Measurements from ENCODE around the gene THRA.

Gene THRA

DNA sequence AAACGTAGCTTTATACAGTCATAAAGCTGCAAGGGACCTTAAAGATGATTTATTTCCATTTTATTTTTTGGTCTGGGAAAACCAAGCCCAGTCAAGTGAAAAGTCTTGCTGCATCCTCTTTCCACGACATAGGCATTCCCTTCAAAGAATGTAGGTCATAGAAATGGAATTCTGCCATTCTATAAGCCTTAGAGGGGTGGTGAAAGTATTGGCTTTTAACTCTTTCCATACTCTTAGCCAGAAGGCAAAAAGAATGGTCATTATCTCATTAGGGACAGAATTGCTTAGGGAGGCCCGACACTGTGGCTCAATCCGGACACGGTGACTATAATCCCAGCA is 51.1 kb downstream of the THRA start:
- TF ChIP-seq ZFX (IDR thresholded peaks at IDR 0.05) = no peak
- TF ChIP-seq, protein P1, sequence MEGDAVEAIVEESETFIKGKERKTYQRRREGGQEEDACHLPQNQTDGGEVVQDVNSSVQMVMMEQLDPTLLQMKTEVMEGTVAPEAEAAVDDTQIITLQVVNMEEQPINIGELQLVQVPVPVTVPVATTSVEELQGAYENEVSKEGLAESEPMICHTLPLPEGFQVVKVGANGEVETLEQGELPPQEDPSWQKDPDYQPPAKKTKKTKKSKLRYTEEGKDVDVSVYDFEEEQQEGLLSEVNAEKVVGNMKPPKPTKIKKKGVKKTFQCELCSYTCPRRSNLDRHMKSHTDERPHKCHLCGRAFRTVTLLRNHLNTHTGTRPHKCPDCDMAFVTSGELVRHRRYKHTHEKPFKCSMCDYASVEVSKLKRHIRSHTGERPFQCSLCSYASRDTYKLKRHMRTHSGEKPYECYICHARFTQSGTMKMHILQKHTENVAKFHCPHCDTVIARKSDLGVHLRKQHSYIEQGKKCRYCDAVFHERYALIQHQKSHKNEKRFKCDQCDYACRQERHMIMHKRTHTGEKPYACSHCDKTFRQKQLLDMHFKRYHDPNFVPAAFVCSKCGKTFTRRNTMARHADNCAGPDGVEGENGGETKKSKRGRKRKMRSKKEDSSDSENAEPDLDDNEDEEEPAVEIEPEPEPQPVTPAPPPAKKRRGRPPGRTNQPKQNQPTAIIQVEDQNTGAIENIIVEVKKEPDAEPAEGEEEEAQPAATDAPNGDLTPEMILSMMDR (conservative IDR thresholded peaks at IDR 0.05) = no peak
- peak overlapping the region; percentile 90 for H3K27ac ChIP-seq

DNA sequence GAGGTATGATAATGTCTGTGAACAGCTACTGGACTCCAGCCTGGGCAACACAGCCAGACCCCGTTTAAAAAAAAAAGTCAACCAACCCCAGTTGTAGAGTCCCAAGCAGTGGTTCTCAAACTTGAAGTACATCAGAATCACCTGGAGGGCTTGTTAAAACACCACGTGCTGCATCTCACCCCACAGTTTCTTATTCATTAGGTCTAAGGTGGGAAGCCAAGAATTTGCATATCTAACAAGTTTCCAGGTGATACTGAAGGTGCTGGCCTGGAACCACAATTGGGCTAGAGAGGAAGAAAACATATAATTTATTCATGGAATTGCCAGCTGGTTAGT is 52.3 kb downstream of the THRA start:
- peak overlapping the region; percentile 90 for H3K27ac ChIP-seq

DNA sequence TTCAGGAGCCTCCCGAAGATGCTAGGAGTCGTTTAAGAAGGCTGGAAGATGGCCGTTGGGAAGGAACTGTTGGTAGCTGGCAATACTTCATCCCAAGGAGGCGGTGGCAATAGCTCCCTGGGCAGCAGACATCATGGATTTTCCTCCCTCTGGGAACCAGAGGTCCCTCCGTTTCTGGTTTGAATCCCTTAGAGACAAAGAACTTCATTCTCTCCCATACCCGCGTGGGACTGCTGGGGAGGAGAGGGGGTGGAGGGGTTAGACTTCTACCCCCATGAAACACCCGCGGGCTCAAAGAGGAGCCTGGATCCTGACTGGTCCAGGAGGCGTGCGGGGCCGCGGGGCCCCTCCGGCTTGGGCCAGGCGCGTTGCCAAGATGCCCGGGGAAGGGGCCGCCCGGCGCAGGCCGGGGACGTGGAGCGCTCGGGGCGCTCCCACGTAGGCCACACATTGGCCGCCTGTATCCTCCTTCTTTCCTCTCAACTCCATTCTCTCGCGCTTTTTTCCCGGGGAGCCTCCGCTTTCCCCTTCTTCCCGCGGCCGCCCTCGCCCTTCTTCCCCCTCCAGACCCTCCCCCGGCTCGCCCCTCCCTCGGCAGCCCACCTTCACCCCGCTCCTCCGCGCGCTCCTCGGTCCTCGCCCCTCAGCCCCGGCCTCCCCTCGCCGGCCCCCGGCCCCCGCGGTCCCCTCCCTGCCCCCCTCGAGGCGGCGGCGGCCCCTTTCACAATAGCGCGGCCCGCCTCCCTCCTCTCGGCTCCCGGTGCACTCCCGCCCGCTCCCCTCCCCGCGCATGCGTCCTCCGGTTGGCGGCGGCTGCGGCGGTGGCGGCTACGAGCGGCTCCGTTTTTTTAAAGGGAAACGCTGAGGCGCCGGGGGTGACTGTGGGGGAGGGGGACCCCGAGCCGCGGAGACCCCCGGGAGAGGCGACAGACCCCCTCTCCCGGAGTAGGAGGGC is 58.7 kb downstream of the THRA start, which contains the start of gene MSL1:
MSL1 (plus strand) TSS at position 791 of the 955 bp plus-strand sequence. CDS start 642 bp downstream, outside the sequence.
- TF ChIP-seq, protein P1 (conservative IDR thresholded peaks at IDR 0.05) = no peak
- peak; percentile 22; the same call in 1 of the 2 replicates for TF ChIP-seq ZFX (IDR thresholded peaks at IDR 0.05)
- H3K27ac ChIP-seq = peak within 1 kb of the TSS; percentile 97

More for the DNA sequence above, 52.3 kb downstream of the THRA start:
- TF ChIP-seq, protein P1 (conservative IDR thresholded peaks at IDR 0.05) = no peak
- TF ChIP-seq ZFX (IDR thresholded peaks at IDR 0.05) = no peak

DNA sequence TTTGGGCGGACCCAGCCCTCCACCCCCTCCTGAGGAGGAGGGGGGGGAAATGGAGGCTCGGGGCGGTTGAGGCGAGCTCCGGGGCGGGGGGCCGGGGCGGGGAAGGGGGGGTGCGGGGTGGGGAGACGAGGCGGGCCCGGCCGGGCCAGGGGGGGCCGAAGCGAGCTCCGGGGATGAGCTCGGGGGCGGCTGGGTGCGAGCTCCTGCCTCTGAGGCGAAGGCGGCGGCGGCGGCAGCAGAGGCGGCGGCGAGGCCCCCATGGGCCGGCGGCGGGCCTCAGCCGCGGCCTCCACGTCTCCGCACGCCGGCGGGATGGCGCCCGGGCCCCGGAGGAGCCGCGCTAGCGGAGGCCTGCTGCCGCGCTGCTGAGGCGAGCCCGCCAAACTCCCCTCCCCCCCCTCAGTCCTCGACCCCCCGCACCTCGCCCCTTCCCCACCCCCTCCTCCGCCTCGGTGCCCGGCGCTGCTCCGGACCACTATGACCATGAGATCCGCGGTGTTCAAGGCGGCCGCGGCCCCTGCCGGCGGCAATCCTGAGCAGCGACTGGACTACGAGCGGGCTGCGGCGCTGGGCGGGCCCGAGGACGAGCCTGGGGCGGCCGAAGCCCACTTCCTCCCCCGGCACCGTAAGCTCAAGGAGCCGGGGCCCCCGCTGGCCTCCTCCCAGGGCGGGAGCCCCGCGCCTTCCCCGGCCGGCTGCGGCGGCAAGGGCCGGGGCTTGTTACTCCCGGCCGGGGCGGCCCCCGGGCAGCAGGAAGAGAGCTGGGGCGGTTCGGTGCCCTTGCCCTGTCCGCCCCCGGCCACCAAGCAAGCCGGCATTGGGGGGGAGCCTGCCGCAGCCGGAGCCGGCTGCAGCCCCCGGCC is 59.6 kb downstream of the THRA start:
- TF ChIP-seq, protein P1 (conservative IDR thresholded peaks at IDR 0.05) = no peak; the same call in 1 of the 2 replicates
- peak; percentile 85 for TF ChIP-seq ZFX (IDR thresholded peaks at IDR 0.05)
- peak overlapping the region; percentile 97 for H3K27ac ChIP-seq

DNA sequence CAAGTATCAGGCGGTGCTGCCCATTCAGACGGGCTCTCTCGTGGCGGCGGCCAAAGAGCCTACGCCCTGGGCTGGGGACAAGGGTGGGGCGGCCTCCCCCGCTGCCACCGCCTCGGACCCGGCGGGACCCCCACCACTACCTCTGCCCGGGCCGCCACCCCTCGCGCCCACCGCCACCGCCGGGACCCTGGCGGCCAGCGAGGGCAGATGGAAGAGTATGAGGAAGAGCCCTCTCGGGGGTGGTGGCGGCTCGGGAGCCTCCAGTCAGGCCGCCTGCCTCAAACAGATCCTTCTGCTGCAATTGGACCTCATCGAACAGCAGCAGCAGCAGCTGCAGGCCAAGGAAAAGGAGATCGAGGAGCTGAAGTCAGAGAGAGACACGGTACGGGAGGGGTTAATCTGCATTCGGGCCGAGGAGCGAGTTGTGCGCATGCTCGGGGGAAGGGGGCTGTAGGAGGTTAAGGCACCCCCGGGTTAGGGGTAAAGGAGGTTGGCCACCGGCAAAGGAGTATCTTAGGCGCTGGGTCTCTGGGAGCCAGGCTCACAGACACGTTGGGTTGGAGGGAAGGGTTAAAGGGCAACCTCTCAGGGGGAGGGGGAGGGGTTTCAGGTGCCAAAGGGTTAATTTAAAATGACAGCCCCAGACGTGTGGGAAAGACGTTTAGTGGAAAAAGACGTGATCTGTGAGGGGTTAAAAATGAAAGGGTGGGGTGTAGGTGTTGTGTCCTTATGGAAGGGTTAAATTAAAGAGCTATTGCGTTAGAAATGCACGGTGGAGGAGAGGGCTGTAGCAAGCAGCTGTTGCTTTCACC is 60.4 kb downstream of the THRA start:
- TF ChIP-seq ZFX (IDR thresholded peaks at IDR 0.05) = no peak
- TF ChIP-seq, protein P1 (conservative IDR thresholded peaks at IDR 0.05) = no peak
- H3K27ac ChIP-seq = peak overlapping the region; percentile 97

DNA sequence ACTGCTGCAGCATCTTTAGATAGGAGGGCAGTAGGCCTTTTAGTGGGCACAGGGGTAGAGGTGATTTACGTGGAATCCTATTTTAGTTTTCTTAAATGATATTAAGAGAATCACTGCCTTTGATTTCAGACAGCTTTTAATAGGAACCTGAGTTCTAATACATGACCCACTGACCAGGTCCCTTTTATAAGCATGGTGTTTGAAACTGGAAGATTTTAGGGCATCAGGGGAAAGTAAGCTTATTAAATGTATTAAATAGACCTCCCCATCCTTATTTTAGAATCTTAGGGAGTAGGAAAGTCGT is 61.0 kb downstream of the THRA start:
- no peak for TF ChIP-seq ZFX (IDR thresholded peaks at IDR 0.05)
- TF ChIP-seq, protein P1 (conservative IDR thresholded peaks at IDR 0.05) = no peak
- H3K27ac ChIP-seq = peak overlapping the region; percentile 97

Measured in C4-2B (cell line).